ENCODE results near the gene TRAF3IP1.
"Not testable (repeated sequence)": the region's sequence is repeated elsewhere in the genome, so short reads cannot be mapped to it uniquely, and the experiment has no call there.

Gene TRAF3IP1

DNA sequence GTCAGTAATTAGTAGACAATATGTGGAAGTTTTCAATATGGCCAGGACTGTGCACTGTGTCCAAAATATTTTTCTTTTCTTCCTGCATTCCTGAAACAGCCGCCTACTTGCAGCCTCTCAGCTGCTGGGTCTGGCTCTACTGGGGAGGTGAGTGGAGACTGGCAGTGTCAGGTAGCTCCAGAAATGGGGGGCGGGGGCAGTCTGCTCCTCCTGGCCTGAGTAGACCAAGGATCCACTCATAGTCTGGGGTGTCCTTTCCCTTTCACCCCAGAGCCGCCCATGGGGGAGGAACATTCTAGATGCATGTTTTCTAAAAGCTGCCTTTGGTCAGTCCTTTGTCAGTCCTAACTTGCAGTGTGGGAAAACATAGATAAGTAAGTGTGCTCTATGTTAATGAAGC is 23.7 kb downstream of the TRAF3IP1 start:
- DNase-seq = no peak

- DNase-seq = no peak
These were observed 24.2 kb downstream of the TRAF3IP1 start for GRCh38 chr2:238344517-238344916.

DNA sequence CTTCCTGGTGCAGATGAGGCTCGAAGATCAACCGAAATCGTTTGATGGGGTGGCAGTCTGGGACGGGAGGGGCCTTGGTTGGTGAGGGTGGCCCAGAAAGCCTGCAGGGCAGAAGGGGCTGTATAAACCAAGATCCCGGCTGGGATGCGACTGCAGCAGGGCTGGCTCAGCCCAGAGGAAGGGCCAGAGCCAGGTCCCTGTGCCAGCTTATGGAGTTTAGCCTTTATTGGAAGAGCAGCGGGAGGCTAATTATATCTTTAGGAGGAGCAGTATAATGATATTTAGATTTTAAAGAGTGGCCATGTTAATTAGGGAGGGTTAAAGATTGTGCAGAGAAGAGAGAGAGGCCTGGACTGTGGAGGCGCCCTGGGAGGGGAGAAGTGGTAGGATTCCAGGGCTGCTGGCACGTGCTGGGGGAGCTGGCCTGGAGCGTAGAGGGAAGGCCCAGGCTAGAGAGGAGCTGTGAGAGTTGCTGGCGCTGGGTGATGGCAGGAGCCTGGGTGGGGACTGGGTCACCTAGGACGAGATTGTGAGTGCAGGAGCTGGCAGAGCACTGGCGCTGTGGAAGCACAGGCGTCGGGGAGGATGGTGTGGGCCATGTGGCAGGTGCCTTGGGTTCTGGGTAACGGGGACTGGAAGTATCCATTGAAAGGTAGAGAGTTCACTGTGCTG is 25.1 kb downstream of the TRAF3IP1 start:
- DNase-seq = no peak

GRCh38 chr2:238346544-238346943 is 26.2 kb downstream of the TRAF3IP1 start:
- no peak for DNase-seq

DNA sequence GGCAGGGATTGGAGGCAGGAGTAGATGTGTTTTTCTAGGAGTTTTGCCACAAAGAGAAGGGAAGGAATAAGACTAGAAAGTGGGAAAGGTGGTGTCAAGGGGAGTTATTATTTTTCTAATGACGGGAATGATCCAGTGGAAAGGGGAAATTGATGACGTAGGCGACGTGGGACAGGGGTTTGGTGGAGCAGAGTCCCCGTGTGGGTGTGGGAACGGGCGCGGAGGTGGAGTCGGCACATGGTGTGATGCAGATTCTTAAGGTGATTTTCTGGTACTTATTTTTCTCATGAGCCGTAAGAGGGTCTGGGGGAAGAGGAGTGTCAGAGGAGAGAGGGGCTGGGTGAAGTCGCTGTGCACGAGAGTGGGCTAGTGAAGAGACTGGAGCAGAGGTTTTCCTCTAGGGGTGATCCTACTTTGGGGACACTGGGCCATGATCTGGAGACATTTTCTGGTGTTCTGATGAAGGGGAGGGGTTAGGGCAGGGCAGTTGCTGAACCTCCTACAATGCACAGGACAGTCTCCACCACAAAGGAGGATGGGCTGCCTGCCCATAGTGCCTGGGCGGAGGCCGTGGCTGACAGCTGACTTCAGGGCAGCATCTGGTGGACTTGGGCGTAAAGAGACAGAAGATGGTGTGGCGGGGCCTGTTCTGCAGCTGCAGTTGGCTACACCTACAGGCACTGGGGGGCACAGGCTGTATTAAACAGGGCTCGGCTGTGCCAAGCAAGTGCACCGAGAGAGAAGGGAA is 30.0 kb downstream of the TRAF3IP1 start:
- no peak for DNase-seq

GRCh38 chr2:238351315-238351714 is 31.0 kb downstream of the TRAF3IP1 start:
- DNase-seq = no peak

DNA sequence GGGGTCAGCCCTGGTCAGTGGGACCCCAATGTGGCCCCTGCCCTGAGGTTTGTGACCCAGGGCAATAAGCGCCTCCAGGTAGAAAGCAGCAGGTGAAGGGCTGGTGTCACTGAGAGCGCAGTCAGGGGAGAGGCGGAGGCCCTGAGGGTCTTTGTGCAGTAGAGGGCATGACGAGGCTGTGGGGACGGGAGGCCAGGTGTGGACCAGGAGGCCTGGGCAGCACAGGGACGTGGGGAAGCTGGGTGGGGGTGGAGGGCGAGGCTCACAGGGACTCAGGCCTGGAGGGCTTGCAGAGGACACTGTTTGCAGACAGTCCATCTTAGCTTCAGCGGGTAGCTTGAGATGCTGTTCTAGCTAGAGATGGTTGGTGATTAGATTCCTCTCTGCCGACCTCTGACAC is 32.0 kb downstream of the TRAF3IP1 start:
- no peak for DNase-seq

GRCh38 chr2:238358769-238359168 is 38.5 kb downstream of the TRAF3IP1 start:
- no peak for DNase-seq

GRCh38 chr2:238359403-238359802 is 39.1 kb downstream of the TRAF3IP1 start:
- no peak for DNase-seq

- no peak for DNase-seq
These were observed 41.6 kb downstream of the TRAF3IP1 start for GRCh38 chr2:238361877-238362276.

DNA sequence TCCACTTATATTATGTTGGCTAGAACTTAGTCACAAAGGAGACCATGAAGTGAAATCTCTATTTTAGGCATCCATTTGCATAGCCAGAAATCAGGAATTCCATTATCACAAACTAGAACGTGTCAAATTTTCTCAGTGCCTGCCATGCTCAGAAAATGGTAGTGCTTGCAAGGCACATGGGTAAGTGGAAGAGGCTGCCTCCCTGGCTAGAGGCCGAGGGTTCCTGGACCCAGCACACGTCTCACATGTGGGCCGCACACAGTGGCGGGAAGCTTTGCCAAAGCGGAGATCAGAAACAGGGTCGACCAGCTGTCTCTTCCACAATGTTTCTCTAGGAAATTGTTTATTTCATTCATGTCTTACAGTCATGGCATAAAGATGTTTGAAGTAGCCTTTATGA is 42.3 kb downstream of the TRAF3IP1 start:
- no peak for DNase-seq

DNA sequence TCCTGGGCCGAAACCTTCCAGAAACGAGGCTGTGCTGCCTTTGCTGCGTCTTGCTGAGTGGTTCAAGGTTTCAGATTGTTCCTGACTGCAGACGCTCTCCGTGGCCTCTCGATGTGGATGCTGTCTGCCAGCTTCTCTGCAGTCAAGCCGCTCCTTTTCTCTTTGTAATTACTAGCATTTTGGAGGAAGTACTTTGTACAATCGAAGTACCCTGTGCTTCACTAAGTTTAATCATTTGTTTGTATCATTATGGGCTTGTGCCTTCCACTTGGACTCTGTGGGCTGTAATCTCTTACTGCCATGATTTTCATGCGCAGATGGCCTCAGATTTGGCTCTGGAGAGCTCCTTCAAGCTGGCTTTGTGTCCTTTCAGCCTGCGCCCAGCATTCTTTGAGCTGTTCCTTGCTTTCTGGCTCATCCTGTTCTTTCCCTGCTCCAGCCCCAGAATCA is 49.3 kb downstream of the TRAF3IP1 start:
- no peak for DNase-seq

DNA sequence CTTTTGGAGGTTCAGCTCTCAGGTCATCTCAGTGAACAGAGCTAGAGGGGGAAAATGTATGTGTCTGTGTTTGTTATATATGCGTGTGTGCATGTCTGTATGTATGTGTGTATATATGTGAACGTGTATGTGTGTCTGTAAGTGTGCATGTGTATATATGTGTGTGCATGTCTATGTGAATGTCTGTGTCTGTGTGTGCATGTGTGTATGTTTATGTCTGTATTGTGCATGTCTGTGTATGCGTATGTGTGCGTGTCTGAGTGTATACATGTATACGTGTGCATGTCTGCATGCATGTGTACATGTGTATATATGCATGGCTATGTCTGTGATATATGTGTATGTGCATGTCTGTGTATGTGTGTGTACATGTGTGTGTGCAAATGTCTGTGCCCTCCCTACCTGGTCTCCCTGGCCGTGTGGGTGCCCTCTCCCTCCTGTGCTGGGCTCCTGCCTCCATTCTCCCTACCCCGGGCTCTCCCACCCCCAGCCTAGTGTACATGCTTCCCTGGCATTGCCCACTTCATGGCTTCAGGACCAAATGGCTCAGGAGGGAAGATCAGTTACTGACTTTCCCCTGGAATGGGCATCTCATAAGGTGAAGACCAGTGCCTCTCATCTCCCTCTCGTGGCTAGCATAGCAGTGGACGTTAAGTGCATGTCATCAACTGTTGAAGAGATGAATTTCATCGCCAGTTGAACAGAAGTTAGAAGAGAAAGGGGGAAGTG is 49.9 kb downstream of the TRAF3IP1 start:
- no peak for DNase-seq

DNA sequence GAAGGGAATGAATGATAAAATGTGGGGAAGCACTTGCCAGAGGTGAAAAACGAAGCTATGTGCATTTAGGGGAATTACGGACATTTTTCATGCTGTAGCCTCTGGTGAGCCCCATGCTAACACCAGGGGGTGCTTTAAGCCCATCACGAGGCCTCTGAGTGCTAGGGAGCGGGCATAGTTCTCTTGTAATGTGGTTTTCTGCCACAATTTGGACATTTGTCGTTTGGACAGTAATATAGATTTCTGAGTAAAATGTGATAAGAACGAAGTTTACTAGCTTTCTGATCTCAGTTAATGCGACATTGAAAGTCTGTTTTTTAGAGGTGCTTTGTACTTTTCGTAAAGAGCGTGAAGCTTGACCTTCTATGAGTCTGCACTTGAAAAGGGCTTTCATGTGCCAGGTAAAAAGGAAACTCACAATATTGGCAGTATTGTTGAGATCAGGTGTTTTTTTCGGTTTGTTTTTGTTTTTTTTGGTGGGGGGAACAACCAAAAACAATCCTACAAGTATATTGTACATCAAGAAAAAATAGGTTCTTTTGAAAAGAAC is 50.6 kb downstream of the TRAF3IP1 start:
- DNase-seq = peak; percentile 60

DNA sequence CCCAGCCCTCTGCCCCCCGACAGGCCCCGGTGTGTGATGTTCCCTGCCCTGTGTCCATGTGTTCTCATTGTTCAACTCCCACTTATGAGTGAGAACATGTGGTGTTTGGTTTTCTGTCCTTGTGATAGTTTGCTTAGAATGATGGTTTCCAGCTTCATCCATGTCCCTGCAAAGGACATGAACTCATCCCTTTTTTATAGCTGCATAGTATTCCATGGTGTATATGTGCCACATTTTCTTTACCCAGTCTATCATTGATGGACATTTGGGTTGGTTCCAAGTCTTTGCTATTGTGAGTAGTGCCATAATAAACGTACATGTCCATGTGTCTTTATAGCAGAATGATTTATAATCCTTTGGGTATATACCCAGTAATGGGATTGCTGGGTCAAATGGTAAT is 52.0 kb downstream of the TRAF3IP1 start:
- DNase-seq = not testable (repeated sequence)

DNA sequence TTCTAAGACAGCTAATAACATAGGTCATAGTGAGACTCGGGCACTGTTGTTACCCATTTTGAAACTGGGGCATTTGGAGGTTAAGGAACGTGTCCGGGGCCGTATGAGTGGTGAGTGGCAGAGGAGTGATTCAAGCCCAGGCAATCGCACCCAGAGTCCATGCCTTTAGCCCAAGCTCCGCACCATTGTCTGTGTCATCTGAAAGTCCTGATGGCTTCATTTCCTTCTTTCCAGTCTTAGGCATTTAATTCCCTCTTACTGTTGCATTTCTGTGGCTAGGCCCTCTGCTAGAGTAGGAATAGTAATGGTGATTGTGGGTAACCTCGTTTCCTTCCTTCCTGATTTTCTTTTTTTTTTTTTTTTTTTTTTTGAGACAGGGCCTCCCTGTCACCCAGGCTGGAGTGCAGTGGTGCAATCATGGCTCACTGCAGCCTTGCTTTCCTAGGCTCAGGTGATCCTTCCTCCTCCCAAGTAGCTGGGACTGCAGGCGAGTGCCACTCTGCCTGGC is 56.6 kb downstream of the TRAF3IP1 start:
- DNase-seq = no peak

- DNase-seq = no peak
These were observed 58.1 kb downstream of the TRAF3IP1 start for GRCh38 chr2:238378230-238379095.

DNA sequence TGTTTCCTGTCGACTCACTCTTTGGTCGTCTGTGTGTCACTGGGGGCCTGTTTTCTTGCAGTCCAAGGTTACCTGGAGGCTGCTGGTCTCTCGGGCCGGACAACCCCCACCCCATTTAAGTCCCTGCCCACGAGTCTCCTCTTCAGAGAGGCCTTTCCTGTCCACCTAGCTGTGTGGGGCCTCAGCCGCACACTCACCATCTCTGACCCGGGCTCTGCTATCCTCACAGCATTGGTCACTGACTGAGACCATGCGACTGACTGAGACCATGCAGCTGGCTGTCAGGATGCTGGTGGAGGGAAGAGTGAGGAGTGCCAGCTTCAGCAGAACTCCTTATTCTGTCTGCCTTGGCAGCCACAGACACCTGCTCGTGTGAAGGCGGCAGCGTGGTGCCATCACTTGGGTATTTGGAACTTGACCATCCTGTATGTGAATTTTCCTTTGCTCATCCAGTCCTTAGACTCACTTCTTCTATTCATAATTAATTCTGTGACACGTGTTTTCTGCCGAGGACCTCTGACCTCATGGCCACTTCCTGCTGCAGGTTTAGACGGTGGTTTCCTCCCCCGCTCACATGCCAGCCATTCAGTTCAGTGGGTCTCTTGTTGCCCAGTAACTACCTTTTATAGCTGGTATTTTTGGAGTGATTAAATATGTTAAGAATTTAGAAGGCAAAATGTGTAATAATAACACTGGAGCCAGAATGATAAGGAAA is 58.9 kb downstream of the TRAF3IP1 start:
- DNase-seq = peak; percentile 29

GRCh38 chr2:238380336-238380735 is 60.0 kb downstream of the TRAF3IP1 start:
- no peak for DNase-seq

GRCh38 chr2:238380785-238381184 is 60.5 kb downstream of the TRAF3IP1 start:
- no peak for DNase-seq

DNA sequence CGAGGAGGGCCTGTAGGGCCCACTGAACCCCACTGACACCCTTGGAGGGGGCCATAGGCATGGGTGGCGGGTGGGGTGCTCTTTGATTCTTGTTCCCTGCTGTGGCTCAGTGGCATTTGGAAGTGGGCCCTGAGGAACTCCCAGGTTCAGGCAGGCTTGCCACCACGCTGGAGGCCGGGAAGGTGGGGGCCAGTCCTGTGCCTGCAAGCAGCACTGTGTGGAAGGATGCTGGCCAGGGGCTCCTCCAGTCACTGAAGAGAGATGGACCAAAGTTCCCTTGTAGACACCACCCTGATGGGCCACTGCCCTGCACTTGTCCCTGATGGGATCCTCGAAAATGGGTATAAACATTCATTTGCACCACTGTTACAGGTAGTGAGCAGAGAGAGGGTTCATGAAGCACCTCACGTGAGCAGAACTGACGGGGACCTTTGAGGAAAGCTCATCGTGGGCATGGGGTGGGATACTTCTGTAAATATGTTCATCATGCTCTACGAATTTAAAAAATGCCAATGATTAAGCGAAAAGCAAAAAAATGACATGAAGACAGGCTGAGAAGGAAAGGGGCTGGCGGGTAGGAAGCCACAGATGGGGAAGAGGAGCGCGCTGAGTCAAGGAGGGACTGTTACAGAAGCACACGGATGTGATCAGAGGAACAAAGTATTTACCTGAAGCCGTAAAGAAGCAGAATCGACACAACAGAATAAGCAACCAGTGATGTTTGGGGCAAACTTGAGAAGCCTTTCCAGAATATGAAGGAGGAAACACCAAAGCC is 61.2 kb downstream of the TRAF3IP1 start:
- DNase-seq = no peak

Data from activated CD8-positive, alpha-beta memory T cell treated with anti-CD3 and anti-CD28 coated beads, Interleukin-2, amount 50 U/mL, for 4 hours (primary cell).